HepG2 (cell line): ENCODE measurements around the gene FLVCR1. TPM values are rescaled to one million over a fixed set of nuclear protein-coding genes. Genes with fewer than 3 reads are reported as not detected.

ENCODE experiments used
- BCL6 ChIP-seq: IDR thresholded peaks from 2 replicates; pipeline ENCODE4 v1.6.1; 2016; ENCODE audit warnings: missing genetic modification reagents, missing compliant biosample characterization
- GATAD2A ChIP-seq: IDR thresholded peaks from 2 replicates; pipeline ENCODE4 v1.6.1; 2016
- HMG20B ChIP-seq: conservative IDR thresholded peaks from 2 replicates; pipeline ENCODE4 v1.6.1; 2016; ENCODE audit warnings: missing genetic modification reagents, missing compliant biosample characterization
- HOXA3 ChIP-seq: sonication (generic); formaldehyde crosslinking; IDR thresholded peaks from 2 replicates; pipeline ENCODE4 v1.5.0; 2020; ENCODE audit warnings: missing genetic modification reagents
- JUN ChIP-seq: sonication (generic); formaldehyde crosslinking; IDR thresholded peaks from 2 replicates; pipeline ENCODE4 v1.4.0; 2020; ENCODE audit warnings: mild to moderate bottlenecking, missing genetic modification reagents
- MAF1 ChIP-seq: sonication (generic); formaldehyde crosslinking; IDR thresholded peaks from 2 replicates; pipeline ENCODE4 v1.5.0; 2020; ENCODE audit warnings: missing genetic modification reagents, borderline replicate concordance
- RBFOX2 ChIP-seq: fragments of 200-400 bp; formaldehyde crosslinking; IDR thresholded peaks from 2 replicates; pipeline ENCODE4 v1.6.1; 2017; ENCODE audit warnings: low read depth, mild to moderate bottlenecking, low read length
- RXRA ChIP-seq: sonication (generic); formaldehyde crosslinking; IDR thresholded peaks from 2 replicates; pipeline ENCODE4 v1.5.1; 2020; ENCODE audit warnings: missing genetic modification reagents
- SIX1 ChIP-seq: sonication (generic); formaldehyde crosslinking; IDR thresholded peaks from 2 replicates; pipeline ENCODE4 v1.4.0; 2020; ENCODE audit warnings: missing genetic modification reagents, borderline replicate concordance
- SMYD3 ChIP-seq: sonication (generic); formaldehyde crosslinking; IDR thresholded peaks from 2 replicates; pipeline ENCODE4 v1.8.1; 2023; ENCODE audit warnings: mild to moderate bottlenecking, missing genetic modification reagents
- STAG1 ChIP-seq: sonication (generic); formaldehyde crosslinking; IDR thresholded peaks from 2 replicates; pipeline ENCODE4 v1.4.0; 2020; ENCODE audit warnings: missing genetic modification reagents
- TAF1 ChIP-seq: sonication (generic); formaldehyde crosslinking; IDR thresholded peaks from 2 replicates; pipeline ENCODE4 v1.4.0; 2020; ENCODE audit warnings: missing genetic modification reagents
- ZEB1 ChIP-seq: IDR thresholded peaks from 2 replicates; pipeline ENCODE4 v1.6.1; 2012; ENCODE audit warnings: mild to moderate bottlenecking, low read depth, inconsistent platforms; ENCODE audit not compliant: insufficient replicate concordance
- ZNF264 ChIP-seq: sonication (generic); formaldehyde crosslinking; IDR thresholded peaks from 2 replicates; pipeline ENCODE4 v1.4.0; 2020; ENCODE audit warnings: missing genetic modification reagents
- ZNF550 ChIP-seq: sonication (generic); formaldehyde crosslinking; IDR thresholded peaks from 2 replicates; pipeline ENCODE4 v1.4.0; 2020; ENCODE audit warnings: mild to moderate bottlenecking, missing genetic modification reagents, borderline replicate concordance
- ZNF556 ChIP-seq: sonication (generic); formaldehyde crosslinking; IDR thresholded peaks from 2 replicates; pipeline ENCODE4 v1.4.0; 2020; ENCODE audit warnings: mild to moderate bottlenecking, missing genetic modification reagents, borderline replicate concordance
- ZNF562 ChIP-seq: sonication (generic); formaldehyde crosslinking; IDR thresholded peaks from 2 replicates; pipeline ENCODE4 v1.8.0; 2022; ENCODE audit warnings: missing genetic modification reagents, borderline replicate concordance
- polyA plus RNA-seq, 8 experiments: library from polyadenylated mRNA; depleted of rRNA in 3 of 8; stranded (reverse) in 7 of 8; unstranded in 1 of 8; fragments of >200 nt; fragmentation: Illumina TruSeq in 4 of 8; extraction: Trizol in 4 of 8; gene quantifications; 2 replicates each; pipeline versions ENCODE4 v1.2.1 to v1.2.3, GENCODE V29; 2011 to 2016; ENCODE audit warnings: low read depth in 4 of 8, missing spikeins in 1 of 8, mixed read lengths in 1 of 8; ENCODE audit not compliant: insufficient read depth in 1 of 8
- total RNA-seq, 5 experiments: library from RNA; depleted of rRNA; stranded (reverse); fragments of >200 nt; fragmentation: Illumina TruSeq; extraction: Trizol; gene quantifications; 2 replicates each; pipeline ENCODE4 v1.2.3, GENCODE V29; 2016; ENCODE audit warnings: low read depth in 1 of 5
- TF ChIP-seq, protein P1 (sequence below): sonication (generic); formaldehyde crosslinking; IDR thresholded peaks from 2 replicates; pipeline ENCODE4 v1.4.0; 2020; ENCODE audit warnings: missing genetic modification reagents
- TF ChIP-seq, protein P2 (sequence below): sonication (generic); formaldehyde crosslinking; IDR thresholded peaks from 2 replicates; pipeline ENCODE4 v1.5.0; 2020; ENCODE audit warnings: missing genetic modification reagents
- TF ChIP-seq, protein P3 (sequence below): sonication (generic); formaldehyde crosslinking; IDR thresholded peaks from 2 replicates; pipeline ENCODE4 v1.5.0; 2020; ENCODE audit warnings: missing genetic modification reagents
- TF ChIP-seq, protein P4 (sequence below): sonication (generic); formaldehyde crosslinking; IDR thresholded peaks from 2 replicates; pipeline ENCODE4 v1.4.0; 2020; ENCODE audit warnings: missing genetic modification reagents, borderline replicate concordance
- TF ChIP-seq, protein P5 (sequence below): sonication (generic); formaldehyde crosslinking; IDR thresholded peaks from 2 replicates; pipeline ENCODE4 v1.5.0; 2020; ENCODE audit warnings: missing genetic modification reagents

FLVCR1 gene
- total and polyA plus RNA-seq, 2 of the 13 experiments (the other 11 are each of a cell fraction or from before 2014, with no cell fraction given): 14.8 to 39.8 TPM

DNA sequence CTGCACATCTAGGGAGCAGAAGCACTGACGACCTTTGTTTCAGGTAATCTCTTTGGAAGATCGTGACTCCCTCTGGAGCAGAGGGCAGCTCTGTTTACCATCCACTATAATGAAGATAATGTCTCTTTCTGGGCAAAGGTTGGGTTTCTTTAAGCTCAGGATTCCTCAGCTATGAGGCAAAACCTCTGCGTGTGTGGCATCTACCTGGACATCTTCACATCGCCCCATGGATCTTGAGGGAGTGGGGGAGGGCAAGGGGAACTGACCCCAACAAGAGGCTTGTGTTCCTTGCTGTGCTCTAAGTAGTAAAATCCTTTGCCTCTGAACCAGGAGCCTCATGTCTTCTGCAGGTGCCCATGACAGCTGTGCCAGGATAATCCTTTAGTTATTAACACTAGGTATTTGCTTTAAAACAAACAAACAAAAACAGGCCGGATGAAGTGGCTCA lies 30.2 kb upstream of the FLVCR1 start (continued):
- TF ChIP-seq, protein P1, sequence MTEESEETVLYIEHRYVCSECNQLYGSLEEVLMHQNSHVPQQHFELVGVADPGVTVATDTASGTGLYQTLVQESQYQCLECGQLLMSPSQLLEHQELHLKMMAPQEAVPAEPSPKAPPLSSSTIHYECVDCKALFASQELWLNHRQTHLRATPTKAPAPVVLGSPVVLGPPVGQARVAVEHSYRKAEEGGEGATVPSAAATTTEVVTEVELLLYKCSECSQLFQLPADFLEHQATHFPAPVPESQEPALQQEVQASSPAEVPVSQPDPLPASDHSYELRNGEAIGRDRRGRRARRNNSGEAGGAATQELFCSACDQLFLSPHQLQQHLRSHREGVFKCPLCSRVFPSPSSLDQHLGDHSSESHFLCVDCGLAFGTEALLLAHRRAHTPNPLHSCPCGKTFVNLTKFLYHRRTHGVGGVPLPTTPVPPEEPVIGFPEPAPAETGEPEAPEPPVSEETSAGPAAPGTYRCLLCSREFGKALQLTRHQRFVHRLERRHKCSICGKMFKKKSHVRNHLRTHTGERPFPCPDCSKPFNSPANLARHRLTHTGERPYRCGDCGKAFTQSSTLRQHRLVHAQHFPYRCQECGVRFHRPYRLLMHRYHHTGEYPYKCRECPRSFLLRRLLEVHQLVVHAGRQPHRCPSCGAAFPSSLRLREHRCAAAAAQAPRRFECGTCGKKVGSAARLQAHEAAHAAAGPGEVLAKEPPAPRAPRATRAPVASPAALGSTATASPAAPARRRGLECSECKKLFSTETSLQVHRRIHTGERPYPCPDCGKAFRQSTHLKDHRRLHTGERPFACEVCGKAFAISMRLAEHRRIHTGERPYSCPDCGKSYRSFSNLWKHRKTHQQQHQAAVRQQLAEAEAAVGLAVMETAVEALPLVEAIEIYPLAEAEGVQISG (CRISPR knock-in tag): peak; percentile 42; the same call in 1 of the 2 replicates
- TF ChIP-seq, protein P2, sequence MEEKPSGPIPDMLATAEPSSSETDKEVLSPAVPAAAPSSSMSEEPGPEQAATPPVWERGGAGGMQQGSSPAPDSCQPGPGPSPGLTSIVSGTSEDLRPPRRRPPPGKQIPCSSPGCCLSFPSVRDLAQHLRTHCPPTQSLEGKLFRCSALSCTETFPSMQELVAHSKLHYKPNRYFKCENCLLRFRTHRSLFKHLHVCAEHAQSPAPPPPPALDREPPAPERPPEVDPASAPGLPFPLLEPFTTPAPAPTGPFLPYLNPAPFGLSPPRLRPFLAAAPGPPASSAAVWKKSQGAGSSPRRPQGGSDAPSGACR: 0 out of 2 replicates have a peak, but pooled peaks have one; percentile 50
- TF ChIP-seq BCL6 (CRISPR knock-in tag) (peak; percentile 69), ZNF264 (CRISPR knock-in tag) (peak; percentile 23; the same call in 1 of the 2 replicates), RXRA (CRISPR knock-in tag) (peak; percentile 78; the same call in 1 of the 2 replicates), TAF1 (CRISPR knock-in tag) (0 out of 2 replicates have a peak, but pooled peaks have one; percentile 20), HMG20B (0 out of 2 replicates have a peak, but pooled peaks have one; percentile 38), ZNF562 (no peak), STAG1 (CRISPR knock-in tag) (peak; percentile 14; the same call in 1 of the 2 replicates), ZNF556 (CRISPR knock-in tag) (peak; percentile 18; the same call in 1 of the 2 replicates), SMYD3 (CRISPR knock-in tag) (0 out of 2 replicates have a peak, but pooled peaks have one; percentile 37), JUN (CRISPR knock-in tag) (peak; percentile 86), ZNF550 (CRISPR knock-in tag) (no peak), MAF1 (CRISPR knock-in tag) (no peak), GATAD2A (peak; percentile 78), ZEB1 (peak; percentile 79), SIX1 (CRISPR knock-in tag) (peak; percentile 63; the same call in 1 of the 2 replicates), HOXA3 (peak; percentile 17; the same call in 1 of the 2 replicates), RBFOX2 (peak; percentile 37; the same call in 1 of the 2 replicates)
- TF ChIP-seq, protein P3, sequence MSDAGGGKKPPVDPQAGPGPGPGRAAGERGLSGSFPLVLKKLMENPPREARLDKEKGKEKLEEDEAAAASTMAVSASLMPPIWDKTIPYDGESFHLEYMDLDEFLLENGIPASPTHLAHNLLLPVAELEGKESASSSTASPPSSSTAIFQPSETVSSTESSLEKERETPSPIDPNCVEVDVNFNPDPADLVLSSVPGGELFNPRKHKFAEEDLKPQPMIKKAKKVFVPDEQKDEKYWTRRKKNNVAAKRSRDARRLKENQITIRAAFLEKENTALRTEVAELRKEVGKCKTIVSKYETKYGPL (CRISPR knock-in tag): no peak
- TF ChIP-seq, protein P4, sequence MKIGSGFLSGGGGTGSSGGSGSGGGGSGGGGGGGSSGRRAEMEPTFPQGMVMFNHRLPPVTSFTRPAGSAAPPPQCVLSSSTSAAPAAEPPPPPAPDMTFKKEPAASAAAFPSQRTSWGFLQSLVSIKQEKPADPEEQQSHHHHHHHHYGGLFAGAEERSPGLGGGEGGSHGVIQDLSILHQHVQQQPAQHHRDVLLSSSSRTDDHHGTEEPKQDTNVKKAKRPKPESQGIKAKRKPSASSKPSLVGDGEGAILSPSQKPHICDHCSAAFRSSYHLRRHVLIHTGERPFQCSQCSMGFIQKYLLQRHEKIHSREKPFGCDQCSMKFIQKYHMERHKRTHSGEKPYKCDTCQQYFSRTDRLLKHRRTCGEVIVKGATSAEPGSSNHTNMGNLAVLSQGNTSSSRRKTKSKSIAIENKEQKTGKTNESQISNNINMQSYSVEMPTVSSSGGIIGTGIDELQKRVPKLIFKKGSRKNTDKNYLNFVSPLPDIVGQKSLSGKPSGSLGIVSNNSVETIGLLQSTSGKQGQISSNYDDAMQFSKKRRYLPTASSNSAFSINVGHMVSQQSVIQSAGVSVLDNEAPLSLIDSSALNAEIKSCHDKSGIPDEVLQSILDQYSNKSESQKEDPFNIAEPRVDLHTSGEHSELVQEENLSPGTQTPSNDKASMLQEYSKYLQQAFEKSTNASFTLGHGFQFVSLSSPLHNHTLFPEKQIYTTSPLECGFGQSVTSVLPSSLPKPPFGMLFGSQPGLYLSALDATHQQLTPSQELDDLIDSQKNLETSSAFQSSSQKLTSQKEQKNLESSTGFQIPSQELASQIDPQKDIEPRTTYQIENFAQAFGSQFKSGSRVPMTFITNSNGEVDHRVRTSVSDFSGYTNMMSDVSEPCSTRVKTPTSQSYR: peak; percentile 78; the same call in 1 of the 2 replicates
- TF ChIP-seq, protein P5, sequence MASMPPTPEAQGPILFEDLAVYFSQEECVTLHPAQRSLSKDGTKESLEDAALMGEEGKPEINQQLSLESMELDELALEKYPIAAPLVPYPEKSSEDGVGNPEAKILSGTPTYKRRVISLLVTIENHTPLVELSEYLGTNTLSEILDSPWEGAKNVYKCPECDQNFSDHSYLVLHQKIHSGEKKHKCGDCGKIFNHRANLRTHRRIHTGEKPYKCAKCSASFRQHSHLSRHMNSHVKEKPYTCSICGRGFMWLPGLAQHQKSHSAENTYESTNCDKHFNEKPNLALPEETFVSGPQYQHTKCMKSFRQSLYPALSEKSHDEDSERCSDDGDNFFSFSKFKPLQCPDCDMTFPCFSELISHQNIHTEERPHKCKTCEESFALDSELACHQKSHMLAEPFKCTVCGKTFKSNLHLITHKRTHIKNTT (CRISPR knock-in tag): no peak
